ENCODE measurements around the gene UPF3A.

DNA sequence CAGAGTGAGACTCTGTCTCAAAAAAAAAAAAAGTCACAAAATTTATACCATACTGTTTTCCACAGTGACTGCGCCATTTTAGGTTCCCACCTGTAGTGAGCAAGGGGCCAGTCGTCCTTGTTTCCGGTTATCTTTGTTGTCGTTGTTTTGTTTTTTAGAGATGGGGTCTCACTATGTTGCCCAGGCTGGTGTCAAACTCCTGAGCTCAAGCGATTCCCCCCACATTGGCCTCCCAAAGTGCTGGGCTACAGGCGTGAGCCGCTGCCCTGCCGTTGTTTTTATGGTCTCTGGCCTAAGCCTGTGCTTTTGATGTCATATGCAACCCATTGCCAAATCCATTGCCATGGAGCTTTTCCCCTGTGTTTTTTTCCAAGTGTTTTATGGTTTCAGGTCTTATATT is 3.3 kb downstream of the UPF3A start:
- TF ChIP-seq CTCF (IDR thresholded peaks at IDR 0.05 in 2 of 3, conservative IDR thresholded peaks at IDR 0.05 in 1 of 3; ENCODE audit: control insufficient read depth in 2 of 3, extremely low read depth in 1 of 3, insufficient read depth in 1 of 3, low read depth in 3 of 3, low read length in 3 of 3): no peak
- no peak for TF ChIP-seq HDAC6 (IDR thresholded peaks at IDR 0.05; ENCODE audit: unreplicated experiment)
- TF ChIP-seq EZH2 (IDR thresholded peaks at IDR 0.05; ENCODE audit: borderline replicate concordance, control insufficient read depth, low read depth, low read length): no peak
- no peak for TF ChIP-seq ESRRA (IDR thresholded peaks at IDR 0.05; ENCODE audit: low read length)
- no peak for TF ChIP-seq ZNF274 (IDR thresholded peaks at IDR 0.05; ENCODE audit: insufficient read depth, insufficient read length)
- TF ChIP-seq TCF7 (IDR thresholded peaks at IDR 0.05; ENCODE audit: borderline replicate concordance): no peak
- TF ChIP-seq MXI1 (IDR thresholded peaks at IDR 0.05; ENCODE audit: low read depth, low read length): no peak
- no peak for TF ChIP-seq EGR1 (IDR thresholded peaks at IDR 0.05; ENCODE audit: borderline replicate concordance in 1 of 2, low read depth in 2 of 2, low read length in 2 of 2)
- no peak for TF ChIP-seq POLR2AphosphoS5 (IDR thresholded peaks at IDR 0.05; ENCODE audit: low read length)
- no peak for TF ChIP-seq CEBPB (IDR thresholded peaks at IDR 0.05; ENCODE audit: borderline replicate concordance in 1 of 2, low read depth in 2 of 2, low read length in 2 of 2)
- no peak for TF ChIP-seq GATAD2B (conservative IDR thresholded peaks at IDR 0.05; ENCODE audit: low read depth)
- TF ChIP-seq, protein P1, sequence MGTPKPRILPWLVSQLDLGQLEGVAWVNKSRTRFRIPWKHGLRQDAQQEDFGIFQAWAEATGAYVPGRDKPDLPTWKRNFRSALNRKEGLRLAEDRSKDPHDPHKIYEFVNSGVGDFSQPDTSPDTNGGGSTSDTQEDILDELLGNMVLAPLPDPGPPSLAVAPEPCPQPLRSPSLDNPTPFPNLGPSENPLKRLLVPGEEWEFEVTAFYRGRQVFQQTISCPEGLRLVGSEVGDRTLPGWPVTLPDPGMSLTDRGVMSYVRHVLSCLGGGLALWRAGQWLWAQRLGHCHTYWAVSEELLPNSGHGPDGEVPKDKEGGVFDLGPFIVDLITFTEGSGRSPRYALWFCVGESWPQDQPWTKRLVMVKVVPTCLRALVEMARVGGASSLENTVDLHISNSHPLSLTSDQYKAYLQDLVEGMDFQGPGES (IDR thresholded peaks at IDR 0.05): no peak

All from GM12878 (cell line).